HG03025 (cell line): ENCODE measurements around the gene SLC3A2.

Experiments used
- ATAC-seq: cut with Tn5 transposase; IDR thresholded peaks from one replicate; pipeline ENCODE4 v1.9.1; 2021; ENCODE audit warnings: mild to moderate bottlenecking, moderate library complexity; ENCODE audit not compliant: unreplicated experiment, low FRiP score

The SLC3A2 gene

DNA sequence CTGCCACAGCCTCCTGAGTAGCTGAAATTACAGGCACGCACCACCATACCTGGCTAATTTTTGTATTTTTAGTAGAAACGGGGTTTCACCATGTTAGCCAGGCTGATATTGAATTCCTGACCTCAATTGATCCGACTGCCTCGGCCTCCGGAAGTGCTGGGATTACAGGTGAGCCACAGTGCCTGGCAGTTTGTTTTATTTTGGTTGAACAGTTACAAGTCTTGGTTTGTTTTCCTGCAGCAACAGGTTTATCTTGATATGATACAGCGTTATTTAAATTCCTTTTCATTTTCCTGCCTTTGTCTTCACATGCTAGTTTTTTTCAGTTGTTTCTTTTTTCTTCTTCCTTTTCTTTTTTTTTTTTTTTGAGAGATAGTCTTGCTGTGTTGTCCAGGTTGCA is 4.0 kb upstream of the SLC3A2 start:
- ATAC-seq: no peak

DNA sequence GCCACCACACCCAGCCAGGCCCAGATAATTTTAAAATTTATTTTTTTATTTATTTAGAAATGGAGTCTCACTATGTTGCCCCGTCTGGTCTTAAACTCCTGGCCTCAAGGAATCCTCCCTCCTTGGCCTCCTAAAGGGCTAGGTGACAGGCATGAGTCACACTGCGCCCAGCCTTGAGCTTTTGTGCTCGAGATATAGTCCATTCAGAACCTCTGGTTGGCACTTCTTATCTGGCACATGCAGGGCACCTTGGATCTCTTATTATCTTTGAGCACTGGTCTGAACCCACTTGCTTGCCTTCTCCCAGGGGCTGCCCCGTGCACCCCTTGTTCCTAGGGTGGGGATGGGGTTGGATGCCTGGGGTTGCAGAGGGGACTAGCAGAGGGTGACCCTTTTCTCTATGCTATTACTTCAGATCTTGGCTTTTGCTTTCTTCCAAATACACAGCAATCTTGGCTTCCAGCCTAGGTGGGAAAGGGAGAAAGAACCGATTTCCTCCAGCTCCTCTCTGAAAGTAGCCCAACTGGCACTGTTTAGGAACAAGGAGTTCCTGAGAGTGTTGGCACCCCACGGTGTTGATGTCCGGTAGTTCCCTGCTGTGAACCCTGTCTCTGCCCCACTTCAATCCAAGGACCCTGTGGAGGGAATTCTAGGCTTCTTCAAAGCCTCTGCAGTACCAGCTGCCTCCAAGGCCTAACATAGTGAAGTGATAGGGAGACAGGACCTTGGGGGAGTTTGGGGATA is 1.3 kb upstream of the SLC3A2 start:
- no peak for ATAC-seq

DNA sequence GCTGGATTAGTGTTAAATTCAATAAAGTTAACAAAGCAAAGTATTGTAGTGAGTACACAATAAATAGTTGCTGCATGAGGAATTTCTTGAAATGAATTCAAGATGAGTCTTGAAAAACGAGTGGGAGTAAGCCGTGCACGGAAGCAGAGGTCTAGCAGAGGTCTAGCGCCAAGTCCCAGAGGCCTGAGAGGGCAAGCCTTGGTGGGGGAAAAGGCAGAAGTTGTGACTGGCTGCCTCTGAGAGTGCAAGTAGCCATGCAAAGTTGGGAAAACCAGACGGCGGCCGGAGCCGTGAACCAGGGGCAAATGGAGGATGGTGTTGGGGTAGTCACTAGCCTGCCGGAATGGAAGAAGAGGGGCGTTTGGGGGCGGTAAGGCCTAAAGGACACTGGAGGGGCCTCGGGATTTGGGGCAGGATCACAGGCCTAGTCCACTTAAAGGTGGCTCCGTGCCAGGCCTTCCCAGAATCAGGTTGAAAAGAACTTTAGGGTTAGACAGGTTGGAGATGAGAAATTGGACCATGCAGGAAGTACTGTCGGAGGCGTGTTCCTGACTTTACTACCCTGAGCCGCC is 379 bp upstream of the SLC3A2 start:
- ATAC-seq: no peak

DNA sequence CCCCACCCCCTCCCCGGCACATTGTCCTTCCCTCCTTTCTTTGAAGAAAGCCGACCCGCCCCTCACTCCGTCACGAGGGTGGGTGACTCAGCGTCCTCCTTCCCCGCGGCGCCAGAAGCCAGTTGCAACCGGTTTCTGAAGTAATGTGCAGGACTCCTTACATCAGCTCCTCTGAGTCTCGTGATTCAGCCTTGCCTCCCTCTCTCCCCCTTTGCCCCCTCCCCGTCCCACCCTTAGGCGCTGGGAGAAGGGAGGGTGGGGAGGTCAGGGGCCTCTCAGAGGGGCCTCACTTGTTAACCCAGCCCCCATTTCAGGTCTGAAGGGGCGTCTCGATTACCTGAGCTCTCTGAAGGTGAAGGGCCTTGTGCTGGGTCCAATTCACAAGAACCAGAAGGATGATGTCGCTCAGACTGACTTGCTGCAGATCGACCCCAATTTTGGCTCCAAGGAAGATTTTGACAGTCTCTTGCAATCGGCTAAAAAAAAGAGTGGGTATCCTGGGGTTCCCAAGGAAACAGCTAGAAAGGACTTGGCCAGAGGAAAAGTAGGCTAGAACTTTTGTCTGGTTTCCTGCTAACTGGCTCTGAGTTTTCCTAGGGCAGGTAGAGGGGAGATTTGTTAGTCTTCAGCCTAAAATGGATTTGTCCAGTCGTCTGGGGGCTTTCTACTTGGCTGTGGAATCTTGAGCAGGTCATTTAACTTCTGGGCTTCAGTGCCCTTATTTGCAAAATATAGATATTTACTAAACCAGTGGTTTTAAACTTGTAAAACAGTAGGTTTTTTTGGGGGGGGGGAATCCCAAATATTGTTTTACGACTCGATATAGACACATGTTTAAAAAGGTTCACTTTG is 1.1 kb downstream of the SLC3A2 start:
- peak; percentile 14 for ATAC-seq

DNA sequence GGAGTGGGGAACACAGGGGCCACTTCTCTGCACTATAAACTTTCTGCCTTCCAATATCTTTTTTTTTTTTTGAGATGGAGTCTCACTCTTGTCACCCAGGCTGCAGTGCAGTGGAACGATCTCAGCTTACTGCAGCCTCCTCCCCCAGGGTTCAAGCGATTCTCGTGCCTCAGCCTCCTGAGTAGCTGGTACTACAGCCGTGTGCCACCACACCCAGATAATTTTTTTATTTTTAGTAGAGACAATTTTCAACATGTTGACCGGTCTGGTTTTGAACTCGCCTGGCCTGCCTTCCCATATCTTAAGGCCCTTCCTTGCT is 1.7 kb downstream of the SLC3A2 start:
- ATAC-seq: no peak

DNA sequence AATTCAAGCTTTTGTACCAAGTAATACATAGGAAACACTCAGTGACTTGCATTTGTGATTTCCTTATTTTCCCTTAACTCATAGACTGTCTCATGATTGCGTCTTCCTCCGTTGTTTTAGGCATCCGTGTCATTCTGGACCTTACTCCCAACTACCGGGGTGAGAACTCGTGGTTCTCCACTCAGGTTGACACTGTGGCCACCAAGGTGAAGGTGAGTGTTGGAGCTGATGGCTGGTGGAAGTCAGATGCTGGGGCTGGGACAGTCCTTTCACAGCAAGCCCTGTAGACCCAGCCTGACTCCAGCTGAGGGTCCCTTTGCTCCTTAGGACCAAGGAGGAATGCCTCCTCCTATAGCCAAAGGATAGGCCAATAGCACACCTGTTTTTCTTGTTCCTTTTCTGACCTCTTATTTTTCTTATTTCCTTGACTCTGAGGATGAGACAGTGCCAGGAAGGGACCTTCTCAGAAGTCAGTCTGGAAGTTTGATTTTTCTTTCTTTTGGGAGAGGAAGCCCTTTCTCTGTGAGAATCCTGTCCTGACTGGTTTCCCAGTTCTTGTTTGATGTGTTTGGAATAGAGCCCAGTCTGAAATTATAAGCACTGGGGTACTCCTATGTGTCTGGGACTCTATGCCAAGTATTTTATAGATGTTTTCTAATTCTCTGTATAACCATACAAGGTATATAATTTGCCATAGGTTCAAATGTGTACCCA is 2.2 kb downstream of the SLC3A2 start:
- ATAC-seq: no peak

DNA sequence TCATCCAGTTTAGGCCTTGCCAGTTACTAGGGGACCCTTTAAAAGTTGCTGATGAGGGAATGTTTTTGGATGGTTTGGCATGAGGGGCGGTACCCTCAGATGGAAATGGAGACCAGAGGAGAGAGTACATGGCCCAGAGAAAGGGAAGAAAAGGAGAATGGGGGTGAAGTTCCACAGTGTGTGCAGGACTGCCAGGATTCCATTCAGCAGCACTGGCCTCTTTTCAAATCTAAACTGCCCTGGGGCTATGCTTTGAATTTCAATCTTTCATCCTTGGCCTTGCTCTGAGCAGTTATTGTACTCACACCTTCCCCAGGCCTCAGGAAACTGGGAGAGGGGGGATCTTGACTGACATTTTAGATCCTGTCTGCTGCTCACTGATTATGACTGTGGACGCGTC is 3.0 kb downstream of the SLC3A2 start:
- ATAC-seq: no peak

DNA sequence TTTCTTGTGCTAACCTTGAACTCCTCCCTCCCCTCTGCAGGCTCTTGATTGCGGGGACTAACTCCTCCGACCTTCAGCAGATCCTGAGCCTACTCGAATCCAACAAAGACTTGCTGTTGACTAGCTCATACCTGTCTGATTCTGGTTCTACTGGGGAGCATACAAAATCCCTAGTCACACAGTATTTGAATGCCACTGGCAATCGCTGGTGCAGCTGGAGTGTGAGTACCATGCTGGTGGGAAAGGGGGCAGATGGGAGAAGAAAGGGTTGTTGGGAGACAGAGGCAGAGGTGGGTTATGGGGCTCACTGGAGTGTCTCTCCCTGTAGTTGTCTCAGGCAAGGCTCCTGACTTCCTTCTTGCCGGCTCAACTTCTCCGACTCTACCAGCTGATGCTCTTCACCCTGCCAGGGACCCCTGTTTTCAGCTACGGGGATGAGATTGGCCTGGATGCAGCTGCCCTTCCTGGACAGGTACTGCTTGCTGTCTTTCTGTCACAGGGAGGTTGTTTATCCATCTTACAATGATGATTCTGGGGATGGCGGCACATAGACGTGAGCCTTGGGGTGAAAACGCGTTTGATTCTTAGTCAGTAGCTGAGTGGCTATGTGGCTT is 4.5 kb downstream of the SLC3A2 start:
- no peak for ATAC-seq

DNA sequence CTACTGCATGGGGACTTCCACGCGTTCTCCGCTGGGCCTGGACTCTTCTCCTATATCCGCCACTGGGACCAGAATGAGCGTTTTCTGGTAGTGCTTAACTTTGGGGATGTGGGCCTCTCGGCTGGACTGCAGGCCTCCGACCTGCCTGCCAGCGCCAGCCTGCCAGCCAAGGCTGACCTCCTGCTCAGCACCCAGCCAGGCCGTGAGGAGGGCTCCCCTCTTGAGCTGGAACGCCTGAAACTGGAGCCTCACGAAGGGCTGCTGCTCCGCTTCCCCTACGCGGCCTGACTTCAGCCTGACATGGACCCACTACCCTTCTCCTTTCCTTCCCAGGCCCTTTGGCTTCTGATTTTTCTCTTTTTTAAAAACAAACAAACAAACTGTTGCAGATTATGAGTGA is 7.7 kb downstream of the SLC3A2 start:
- ATAC-seq: no peak

DNA sequence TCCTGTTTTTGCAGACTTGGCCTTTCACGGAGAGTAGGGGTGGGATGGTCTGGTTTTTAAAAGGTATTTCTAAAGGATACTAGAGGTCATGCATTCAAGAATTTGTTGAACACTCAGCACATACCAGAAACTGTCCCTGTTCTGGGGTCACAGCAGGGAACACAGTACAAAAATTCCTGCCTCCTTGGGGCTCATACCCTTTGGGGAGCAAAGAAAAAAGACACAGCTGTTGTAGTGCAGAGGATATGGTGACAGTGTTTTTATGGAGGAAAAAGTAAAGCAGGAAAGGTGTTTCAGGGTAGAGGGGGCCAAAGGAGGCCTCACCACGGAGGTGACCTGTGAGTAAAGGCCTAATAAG is 8.4 kb downstream of the SLC3A2 start:
- no peak for ATAC-seq

DNA sequence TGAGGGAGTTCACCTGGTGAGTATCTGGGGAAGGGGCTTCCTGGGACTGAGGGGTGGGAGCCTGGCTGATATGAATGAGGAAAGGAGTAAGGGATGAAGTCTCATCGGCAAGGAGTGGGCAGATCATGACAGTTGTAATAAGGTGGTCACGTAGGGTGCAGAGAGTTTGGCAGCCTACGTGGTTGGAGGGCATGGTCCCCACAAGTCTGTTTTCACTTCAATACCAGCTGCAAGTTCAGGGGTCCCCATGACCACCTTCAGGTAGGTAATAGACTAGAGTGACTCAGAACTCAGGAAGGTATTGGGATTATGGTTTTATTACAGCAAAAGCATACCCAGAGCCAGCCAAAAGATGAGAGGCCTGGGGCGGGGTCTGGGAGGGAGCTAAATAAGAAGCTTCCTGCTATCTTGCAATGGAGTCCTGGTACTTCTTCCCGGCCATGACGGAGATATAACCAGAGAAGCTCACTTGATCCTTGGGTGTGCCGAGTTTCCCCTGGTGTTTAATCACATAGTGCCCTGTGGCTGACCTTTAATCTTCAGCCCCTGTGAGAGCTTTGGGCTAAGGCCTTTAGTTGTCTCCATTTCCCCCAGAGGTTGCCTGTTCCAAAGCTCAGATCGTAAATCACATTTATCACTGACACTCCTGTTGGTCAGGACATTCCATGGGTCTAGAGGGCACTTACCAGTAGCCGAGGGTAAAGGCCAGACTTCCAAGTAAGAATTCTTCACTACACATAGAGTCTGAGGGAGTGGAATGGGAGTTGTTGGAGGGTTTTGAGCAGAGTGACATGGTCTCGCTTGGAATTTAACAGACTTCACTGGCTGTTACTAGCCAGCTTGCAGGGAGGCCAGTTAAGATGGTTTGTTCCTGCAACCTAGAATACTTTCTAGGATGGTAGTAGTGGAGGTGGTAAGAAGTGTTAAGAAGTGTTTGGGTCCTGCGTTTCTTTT is 9.1 kb downstream of the SLC3A2 start:
- ATAC-seq: no peak

DNA sequence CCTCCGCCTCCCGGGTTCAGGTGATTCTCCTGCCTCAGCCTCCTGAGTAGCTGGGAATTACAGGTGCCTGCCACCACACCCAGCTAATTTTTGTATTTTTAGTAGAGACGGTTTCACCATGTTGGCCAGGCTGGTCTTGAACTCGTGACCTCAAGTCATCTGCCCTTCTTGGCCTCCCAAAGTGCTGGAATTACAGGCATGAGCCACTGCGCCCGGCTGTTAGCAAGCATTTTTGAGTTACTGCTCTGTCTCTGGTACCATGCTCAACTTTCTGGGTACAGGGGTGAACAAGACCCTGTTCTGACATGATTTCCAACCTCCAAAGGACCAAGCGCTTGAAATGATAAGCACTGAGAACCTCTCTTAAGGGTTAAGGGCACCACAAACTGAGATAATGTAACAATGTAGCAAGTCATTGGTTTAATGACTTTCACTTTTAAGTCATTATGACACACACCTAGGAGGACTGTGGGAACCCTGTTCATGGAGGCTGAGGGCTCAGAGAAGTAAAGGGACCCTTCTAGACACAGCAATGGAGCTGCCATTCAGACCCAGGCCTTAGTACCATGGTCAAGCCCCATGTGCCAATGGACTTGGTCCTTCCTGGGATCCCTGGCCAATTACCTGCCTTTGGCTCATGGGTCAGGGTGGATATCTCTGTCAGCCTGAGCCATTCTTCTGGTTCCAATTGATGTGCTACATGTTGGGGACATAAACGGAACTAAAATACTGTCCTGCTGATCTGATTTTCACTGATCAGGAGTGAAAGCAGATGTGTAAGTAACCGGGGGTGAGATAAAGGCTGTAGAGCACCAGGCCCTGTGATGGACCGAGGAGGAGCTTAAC is 11.6 kb downstream of the SLC3A2 start:
- no peak for ATAC-seq

DNA sequence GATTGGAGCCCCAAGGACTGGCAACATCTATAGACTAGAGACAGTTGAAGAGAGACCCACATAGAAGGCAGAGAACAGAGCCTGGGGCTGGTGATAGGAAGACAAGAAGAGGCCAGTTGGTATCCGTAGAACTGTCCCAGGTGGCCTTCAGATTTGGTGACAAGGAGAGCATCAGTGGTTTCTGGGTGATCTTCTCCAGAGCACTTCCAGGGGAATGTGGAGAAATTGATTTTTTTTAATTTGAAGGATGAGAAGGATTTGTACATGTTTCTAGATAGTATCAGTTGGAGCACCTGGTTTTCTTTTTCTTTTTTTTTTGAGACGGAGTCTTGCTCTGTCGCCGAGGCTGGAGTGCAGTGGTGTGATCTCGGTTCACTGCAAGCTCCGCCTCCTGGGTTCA is 14.8 kb downstream of the SLC3A2 start:
- no peak for ATAC-seq

DNA sequence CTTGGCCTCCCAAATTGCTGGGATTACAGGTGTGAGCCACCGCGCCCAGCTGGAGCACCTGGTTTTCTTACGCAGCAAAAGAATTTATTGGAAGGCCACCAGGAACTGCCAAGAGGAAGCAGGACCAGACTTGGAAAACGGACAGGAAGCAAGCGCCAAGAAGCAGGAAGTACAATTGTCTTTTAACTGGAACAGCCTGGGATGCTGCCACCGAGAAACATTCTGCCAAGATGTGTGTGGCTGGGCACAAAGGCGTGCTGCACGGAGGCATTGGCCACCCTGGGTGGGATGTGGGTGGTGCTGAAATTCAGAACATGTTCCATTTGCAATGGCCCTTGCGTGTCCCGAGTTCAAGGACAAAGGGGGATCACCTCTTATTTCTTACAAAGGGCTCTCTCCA is 15.4 kb downstream of the SLC3A2 start:
- ATAC-seq: no peak

DNA sequence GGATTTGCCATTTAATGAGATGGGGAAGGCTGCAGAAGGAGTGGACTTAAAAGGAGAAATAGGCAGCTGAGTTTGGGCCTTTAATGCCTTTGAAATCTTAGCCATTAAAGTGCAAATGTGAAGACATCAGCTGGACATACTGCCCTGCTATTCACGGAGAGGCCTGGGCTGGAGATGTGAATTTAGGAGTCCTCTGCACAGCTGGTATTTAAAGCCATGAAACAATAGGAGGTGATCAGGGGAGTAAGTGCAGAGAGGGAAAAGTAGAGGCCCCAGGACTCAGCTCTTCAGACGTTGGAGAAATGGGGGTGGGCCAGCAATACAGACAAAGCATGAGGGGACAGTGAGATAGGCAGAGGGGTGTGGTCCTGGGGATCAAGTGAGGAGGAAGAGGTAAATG is 16.6 kb downstream of the SLC3A2 start:
- no peak for ATAC-seq

DNA sequence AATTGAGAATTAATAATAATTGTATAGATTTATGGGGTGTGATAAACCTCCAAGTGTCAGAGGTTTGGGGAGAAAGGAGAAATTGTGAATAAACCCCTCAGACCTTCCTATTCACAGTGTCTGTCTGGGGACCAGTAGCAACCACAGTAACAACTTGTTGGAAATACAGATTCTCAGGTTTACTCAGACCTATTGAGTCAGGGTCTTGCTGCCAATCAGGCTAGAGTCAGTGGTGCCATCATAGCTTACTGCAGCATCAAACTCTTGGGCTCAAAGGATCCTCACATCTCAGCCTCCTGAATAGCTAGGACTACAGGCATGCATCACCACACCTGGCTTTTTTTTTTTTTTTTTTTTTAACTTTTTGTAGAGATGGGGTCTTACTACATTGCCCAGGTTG is 17.3 kb downstream of the SLC3A2 start:
- no peak for ATAC-seq

DNA sequence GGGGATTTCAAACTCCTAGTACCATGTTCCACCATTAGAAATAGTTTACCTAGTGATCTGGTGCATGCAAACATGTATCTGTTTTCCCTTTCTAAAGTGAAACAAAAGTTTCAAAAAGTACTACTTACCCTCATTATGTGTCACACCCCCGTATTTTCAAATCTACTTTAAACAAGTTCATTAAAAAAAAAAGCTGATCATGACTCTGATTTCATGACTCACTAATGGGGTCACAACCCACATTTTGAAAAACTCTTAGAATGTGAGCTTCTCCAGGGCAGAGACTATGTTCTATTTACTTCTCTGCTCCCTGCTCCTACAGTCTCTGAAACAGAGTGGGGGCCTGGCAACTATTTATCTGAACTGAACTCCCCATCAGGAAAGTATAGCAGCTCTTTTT is 22.2 kb downstream of the SLC3A2 start:
- no peak for ATAC-seq

DNA sequence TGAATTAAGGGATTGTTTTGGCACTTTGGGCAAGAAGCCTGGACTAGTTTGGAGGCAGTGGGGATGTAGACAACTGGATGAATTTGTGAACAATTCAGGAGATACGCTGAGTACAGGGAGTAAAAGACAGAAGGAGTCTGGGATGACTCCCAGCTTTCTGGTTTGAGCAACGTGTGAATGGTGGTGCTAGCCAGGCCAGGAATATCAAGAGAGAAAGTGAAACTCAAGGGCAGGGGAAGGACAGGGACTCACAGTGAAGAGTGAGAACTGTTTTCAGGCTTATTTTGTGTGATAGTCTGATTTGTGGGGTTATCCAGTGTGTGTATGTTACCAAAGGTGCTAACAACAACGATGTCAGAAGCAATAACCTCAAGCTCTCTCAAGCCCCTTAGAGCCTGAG is 24.6 kb downstream of the SLC3A2 start:
- no peak for ATAC-seq
